Measurements from ENCODE around the gene CCDC88A. TPM values are rescaled to one million over a fixed set of nuclear protein-coding genes. Genes with fewer than 3 reads are reported as not detected.
A peak's percentile ranks its signal among the peaks of the same experiment; 100 is the strongest.

Gene CCDC88A
- total RNA-seq, 2 donors from 2014 or later = 9.7 to 14.3 TPM

DNA sequence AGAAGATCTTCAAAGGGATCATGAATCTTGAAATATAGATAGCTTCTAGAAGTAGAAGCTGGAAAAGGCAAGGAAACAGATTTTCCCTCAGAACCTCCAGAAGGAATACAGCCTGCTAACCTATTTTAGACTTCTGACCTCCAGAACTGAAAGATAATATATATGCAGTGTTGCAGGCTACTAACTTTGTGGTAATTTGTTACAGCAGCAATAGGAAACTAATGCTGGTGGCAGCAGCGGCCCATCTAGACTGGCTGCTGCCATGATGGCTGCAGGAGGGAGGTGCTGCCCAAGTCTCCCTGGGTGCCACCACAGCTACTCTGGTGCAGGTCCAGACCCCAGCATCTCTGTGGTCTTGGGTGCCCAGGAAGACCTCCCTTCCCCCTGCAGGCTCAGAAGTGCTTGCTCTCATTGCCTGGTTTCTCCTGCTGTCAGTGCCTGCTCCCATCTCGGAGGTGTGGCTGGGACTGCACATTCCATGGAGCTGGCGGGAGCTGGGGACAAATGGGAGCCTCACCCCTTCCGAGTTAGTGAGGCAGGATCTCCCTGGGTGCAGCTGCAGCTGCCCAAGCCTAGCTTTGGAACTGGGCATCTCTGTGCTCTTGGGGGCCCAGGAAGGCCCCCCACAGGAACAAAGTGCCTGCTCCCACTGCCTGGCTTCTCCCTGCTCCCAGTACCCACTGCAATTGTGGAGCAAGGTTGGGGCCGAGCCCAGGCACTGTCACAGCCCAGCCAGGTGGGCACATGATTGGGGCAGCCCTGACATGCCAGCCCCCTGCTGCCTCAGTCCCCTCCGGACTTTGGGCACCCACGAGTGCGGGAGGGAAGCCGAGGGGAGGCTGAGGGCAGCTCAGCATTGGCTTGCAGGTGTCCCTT lies 18.1 kb upstream of the CCDC88A start:
- Mint-ChIP-seq H3K36me3 (ENCODE audit: low read depth) (no peaks in the 10 kb centered on the region), H3K4me1 (no peaks in the 10 kb centered on the region), H3K4me3 (no peak overlapping the region), H3K27me3 (no peaks in the 10 kb centered on the region), H3K9me3 (no peaks in the 10 kb centered on the region), H3K27ac (no peak overlapping the region)
- no peak for ATAC-seq (replicated peaks)

GRCh38 chr2:55431982-55432627 lies 12.4 kb upstream of the CCDC88A start:
- H3K27ac Mint-ChIP-seq = no peak overlapping the region
- no peaks in the 10 kb centered on the region for H3K36me3 Mint-ChIP-seq (ENCODE audit: low read depth)
- H3K27me3 Mint-ChIP-seq = no peaks in the 10 kb centered on the region
- no peaks in the 10 kb centered on the region for H3K9me3 Mint-ChIP-seq
- no peaks in the 10 kb centered on the region for H3K4me1 Mint-ChIP-seq
- ATAC-seq (replicated peaks) = peak; percentile 29
- no peak overlapping the region for H3K4me3 Mint-ChIP-seq

GRCh38 chr2:55430211-55430975 lies 10.7 kb upstream of the CCDC88A start:
- Mint-ChIP-seq H3K4me3 (no peak overlapping the region), H3K9me3 (no peaks in the 10 kb centered on the region), H3K27me3 (peaks cover 8% of the 10 kb centered on the region), H3K4me1 (no peaks in the 10 kb centered on the region), H3K36me3 (ENCODE audit: low read depth) (no peaks in the 10 kb centered on the region), H3K27ac (no peak overlapping the region)
- ATAC-seq (replicated peaks) = no peak

DNA sequence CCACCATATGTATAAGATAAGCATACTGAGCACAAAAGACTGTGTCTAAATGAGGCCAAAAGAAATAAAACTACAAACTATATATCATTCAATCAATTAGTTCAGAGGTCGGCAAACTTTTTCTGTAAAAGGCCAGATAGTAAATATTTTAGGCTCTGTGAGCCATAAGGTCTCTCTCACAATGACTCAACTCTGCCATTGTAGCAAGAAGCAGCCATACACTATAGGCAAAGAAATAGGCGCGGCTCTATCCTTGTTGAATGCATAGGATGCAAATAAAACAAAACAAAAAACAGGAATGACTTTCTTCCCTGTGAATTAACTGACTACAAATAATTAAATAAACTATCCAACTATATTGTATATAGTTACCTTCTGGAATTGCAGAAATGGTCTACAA lies 8.6 kb upstream of the CCDC88A start:
- H3K36me3 Mint-ChIP-seq (ENCODE audit: low read depth) = no peaks in the 10 kb centered on the region
- H3K27me3 Mint-ChIP-seq = peaks cover 8% of the 10 kb centered on the region
- H3K4me3 Mint-ChIP-seq = no peak overlapping the region
- no peaks in the 10 kb centered on the region for H3K4me1 Mint-ChIP-seq
- H3K9me3 Mint-ChIP-seq = no peaks in the 10 kb centered on the region
- H3K27ac Mint-ChIP-seq = no peak overlapping the region
- no peak for ATAC-seq (replicated peaks)

GRCh38 chr2:55425431-55425831 lies 5.8 kb upstream of the CCDC88A start:
- H3K27me3 Mint-ChIP-seq = peaks cover 8% of the 10 kb centered on the region

GRCh38 chr2:55422876-55423665 lies 3.4 kb upstream of the CCDC88A start:
- H3K4me3 Mint-ChIP-seq = no peak overlapping the region
- no peaks in the 10 kb centered on the region for H3K9me3 Mint-ChIP-seq
- no peak for ATAC-seq (replicated peaks)
- H3K36me3 Mint-ChIP-seq (ENCODE audit: low read depth) = no peaks in the 10 kb centered on the region
- H3K4me1 Mint-ChIP-seq = peaks cover 4% of the 10 kb centered on the region
- peaks cover 8% of the 10 kb centered on the region for H3K27me3 Mint-ChIP-seq
- H3K27ac Mint-ChIP-seq = no peak overlapping the region

More at GRCh38 chr2:55425431-55425831, 5.8 kb upstream of the CCDC88A start:
- ATAC-seq (replicated peaks) = no peak
- H3K27ac Mint-ChIP-seq = no peak overlapping the region
- H3K4me1 Mint-ChIP-seq = no peaks in the 10 kb centered on the region
- H3K36me3 Mint-ChIP-seq (ENCODE audit: low read depth) = no peaks in the 10 kb centered on the region
- H3K4me3 Mint-ChIP-seq = no peak overlapping the region
- H3K9me3 Mint-ChIP-seq = no peaks in the 10 kb centered on the region

DNA sequence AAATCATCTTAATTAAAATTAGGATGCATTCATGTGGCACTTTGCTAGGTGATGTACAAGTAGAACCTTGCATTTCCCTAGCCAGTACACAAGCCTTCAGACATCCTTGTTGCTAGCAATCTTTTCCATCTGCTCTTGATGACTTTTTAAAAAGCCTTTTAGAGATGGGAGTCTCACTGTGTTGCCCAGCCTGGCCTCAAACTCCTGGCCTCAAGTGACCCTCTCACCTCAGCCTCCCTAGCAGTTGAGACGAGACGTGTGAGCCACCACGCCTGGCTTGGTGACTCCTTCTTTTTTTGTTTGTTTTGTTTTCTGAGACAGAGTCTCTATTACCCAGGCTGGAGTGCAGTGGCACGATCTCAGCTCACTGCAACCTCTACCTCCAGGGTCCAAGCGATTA lies 1.7 kb upstream of the CCDC88A start:
- no peaks in the 10 kb centered on the region for H3K36me3 Mint-ChIP-seq (ENCODE audit: low read depth)
- peaks cover 7% of the 10 kb centered on the region for H3K27me3 Mint-ChIP-seq
- peak overlapping the region; percentile 86 for H3K4me3 Mint-ChIP-seq
- no peaks in the 10 kb centered on the region for H3K9me3 Mint-ChIP-seq
- ATAC-seq (replicated peaks) = no peak
- peaks cover 4% of the 10 kb centered on the region for H3K4me1 Mint-ChIP-seq
- no peak overlapping the region for H3K27ac Mint-ChIP-seq

DNA sequence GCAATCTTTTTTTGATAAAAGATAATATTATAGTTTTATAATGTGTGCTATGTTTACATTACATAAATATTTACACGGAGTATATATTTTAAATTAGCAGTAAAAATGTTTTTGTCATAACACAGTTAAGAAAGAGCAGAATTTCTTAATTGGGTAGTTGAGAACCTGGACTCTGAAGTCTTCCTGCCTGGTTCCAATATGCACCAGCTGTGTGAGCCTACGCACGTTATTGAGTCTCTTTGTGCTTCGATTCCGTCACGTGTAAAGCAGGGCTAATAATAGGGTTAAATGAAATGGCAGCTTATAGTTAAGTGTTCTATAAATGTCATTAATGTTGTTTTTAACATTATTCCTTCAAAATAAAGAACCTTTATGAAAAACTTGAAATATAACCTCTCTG lies 1.2 kb upstream of the CCDC88A start:
- ATAC-seq (replicated peaks) = no peak
- no peak overlapping the region for H3K27ac Mint-ChIP-seq
- H3K4me3 Mint-ChIP-seq = peak overlapping the region; percentile 86

DNA sequence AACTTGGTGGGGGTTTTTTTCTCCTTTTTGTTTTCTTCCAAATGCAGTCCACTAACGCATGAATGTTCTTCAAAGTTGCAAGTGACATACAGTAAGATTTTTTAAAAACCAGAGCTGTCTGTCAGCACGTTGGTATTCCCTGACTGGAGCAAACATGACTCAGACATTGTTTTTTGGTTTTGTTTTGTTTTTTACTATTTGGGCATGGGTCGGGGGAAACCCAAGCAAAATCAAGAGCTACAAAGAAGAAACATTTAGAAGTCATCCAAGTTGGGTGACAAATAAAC lies 726 bp upstream of the CCDC88A start:
- peak overlapping the region; percentile 70 for H3K27ac Mint-ChIP-seq

More for the DNA sequence above, 1.2 kb upstream of the CCDC88A start:
- no peaks in the 10 kb centered on the region for H3K36me3 Mint-ChIP-seq (ENCODE audit: low read depth)
- peaks cover 4% of the 10 kb centered on the region for H3K27me3 Mint-ChIP-seq
- H3K9me3 Mint-ChIP-seq = no peaks in the 10 kb centered on the region
- H3K4me1 Mint-ChIP-seq = peaks cover 4% of the 10 kb centered on the region

GRCh38 chr2:55419233-55419678 lies 400 bp downstream of the CCDC88A start:
- H3K36me3 Mint-ChIP-seq (ENCODE audit: low read depth) = no peaks in the 10 kb centered on the region
- peak overlapping the region; percentile 84 for H3K27ac Mint-ChIP-seq
- no peaks in the 10 kb centered on the region for H3K27me3 Mint-ChIP-seq
- peak; percentile 39 for ATAC-seq (replicated peaks)
- H3K4me3 Mint-ChIP-seq = peak overlapping the region; percentile 86
- H3K4me1 Mint-ChIP-seq = peaks cover 4% of the 10 kb centered on the region
- no peaks in the 10 kb centered on the region for H3K9me3 Mint-ChIP-seq

More for the DNA sequence above, 726 bp upstream of the CCDC88A start:
- no peaks in the 10 kb centered on the region for H3K27me3 Mint-ChIP-seq
- no peaks in the 10 kb centered on the region for H3K36me3 Mint-ChIP-seq (ENCODE audit: low read depth)
- no peaks in the 10 kb centered on the region for H3K9me3 Mint-ChIP-seq
- H3K4me3 Mint-ChIP-seq = peak overlapping the region; percentile 86
- peaks cover 4% of the 10 kb centered on the region for H3K4me1 Mint-ChIP-seq
- peak; percentile 1 for ATAC-seq (replicated peaks)

GRCh38 chr2:55418512-55419232 lies 984 bp downstream of the CCDC88A start:
- no peak for ATAC-seq (replicated peaks)
- no peaks in the 10 kb centered on the region for H3K27me3 Mint-ChIP-seq
- no peaks in the 10 kb centered on the region for H3K9me3 Mint-ChIP-seq
- no peaks in the 10 kb centered on the region for H3K36me3 Mint-ChIP-seq (ENCODE audit: low read depth)
- peak overlapping the region; percentile 86 for H3K4me3 Mint-ChIP-seq
- peak overlapping the region; percentile 84 for H3K27ac Mint-ChIP-seq
- H3K4me1 Mint-ChIP-seq = peaks cover 4% of the 10 kb centered on the region

DNA sequence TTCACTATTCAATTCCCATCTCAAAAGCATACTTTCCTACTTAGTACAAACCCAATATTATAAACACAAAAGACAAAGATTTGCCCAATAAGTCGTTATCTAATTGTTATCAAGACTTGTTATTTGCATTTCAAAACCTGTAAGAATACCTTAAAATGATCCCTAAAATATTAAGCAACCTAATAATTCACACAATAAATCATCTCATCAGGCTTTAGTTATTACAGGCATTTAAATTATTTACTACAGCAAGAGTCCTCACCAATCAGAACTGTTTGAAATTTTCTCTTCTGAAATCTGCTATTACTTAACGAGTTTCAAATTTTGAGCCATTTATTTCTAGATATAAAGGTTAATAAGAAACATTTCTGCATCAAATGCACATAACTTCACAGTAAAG lies 1.6 kb downstream of the CCDC88A start:
- Mint-ChIP-seq H3K4me1 (peaks cover 4% of the 10 kb centered on the region), H3K27me3 (no peaks in the 10 kb centered on the region), H3K36me3 (ENCODE audit: low read depth) (no peaks in the 10 kb centered on the region), H3K27ac (no peak overlapping the region), H3K9me3 (no peaks in the 10 kb centered on the region), H3K4me3 (peak overlapping the region; percentile 86)
- ATAC-seq (replicated peaks) = no peak

DNA sequence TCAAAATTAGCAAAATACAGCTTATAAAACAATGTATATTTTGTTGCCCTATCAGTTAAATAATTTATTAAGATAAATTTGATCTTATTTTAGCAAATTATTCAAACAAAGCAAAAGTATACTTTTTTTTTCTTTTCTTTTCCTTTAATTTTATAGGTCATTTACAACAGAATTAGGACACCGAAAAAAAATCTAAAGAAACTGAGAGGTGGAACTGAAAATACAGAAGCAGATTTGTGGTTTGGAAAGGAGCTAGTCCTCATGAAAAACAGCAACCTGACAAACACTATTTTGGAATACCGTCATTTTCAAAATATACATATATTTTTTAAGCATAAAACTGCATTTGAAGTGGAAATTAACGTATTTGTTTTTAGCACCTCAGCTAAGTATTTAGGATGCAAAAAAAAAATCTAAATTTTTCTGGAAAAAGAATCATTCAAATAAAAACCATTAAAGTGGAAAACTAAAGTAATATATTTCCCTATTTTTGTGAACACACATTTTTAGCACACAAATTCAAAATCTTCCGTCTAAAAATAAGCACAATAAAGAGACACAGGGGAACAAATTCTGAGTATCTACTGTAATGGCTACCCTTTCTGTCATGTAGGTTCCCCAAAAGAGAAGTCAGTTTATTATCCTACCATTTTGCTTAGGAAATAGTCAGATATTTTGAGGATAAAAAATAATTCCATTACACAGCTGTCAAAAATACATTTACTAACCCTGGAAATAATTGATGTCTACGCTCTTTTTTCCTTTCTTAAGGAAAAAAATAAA lies 2.7 kb downstream of the CCDC88A start:
- Mint-ChIP-seq H3K27me3 (no peaks in the 10 kb centered on the region), H3K4me1 (peaks cover 4% of the 10 kb centered on the region), H3K9me3 (no peaks in the 10 kb centered on the region), H3K4me3 (no peak overlapping the region), H3K36me3 (ENCODE audit: low read depth) (no peaks in the 10 kb centered on the region), H3K27ac (no peak overlapping the region)
- ATAC-seq (replicated peaks) = no peak
